Calu3 (cell line): ENCODE measurements around the gene TRAIP. TPM values are rescaled to one million over a fixed set of nuclear protein-coding genes. Genes with fewer than 3 reads are reported as not detected.
"Not testable (repeated sequence)": the region's sequence is repeated elsewhere in the genome, so short reads cannot be mapped to it uniquely, and the experiment has no call there.

Experiments used
- Bru-seq: library from RNA; stranded (reverse); fragments of 400-500 nt; gene quantifications from one replicate; lab custom pipeline; 2021; lab: Mats Ljungman, UMichigan
- BruChase-seq, 2 experiments: library from RNA; stranded (reverse); fragments of 400-500 nt; gene quantifications; one replicate each; lab custom pipeline; 2021; lab: Mats Ljungman, UMichigan
- BruUV-seq: library from RNA; stranded (reverse); fragments of 400-500 nt; replicated peaks from 2 replicates; lab custom pipeline; 2021; lab: Mats Ljungman, UMichigan
- CTCF ChIA-PET: fragments of 300-600 bp; sonication (Branson Sonifier 250); formaldehyde crosslinking; loops from one replicate; lab custom pipeline; 2022; ENCODE audit warnings: antibody characterized with exemption; lab: Charles Lee
- DNase-seq: peaks from one replicate; pipeline ENCODE4 v3.0.0; 2022
- H3K27ac Mint-ChIP-seq: one replicate; pipeline ENCODE4 v1.8.0; 2022; ENCODE audit warnings: mixed read lengths; ENCODE audit not compliant: unreplicated experiment
- H3K27me3 Mint-ChIP-seq: one replicate; pipeline ENCODE4 v1.8.0; 2022; ENCODE audit warnings: mixed read lengths; ENCODE audit not compliant: unreplicated experiment
- H3K36me3 Mint-ChIP-seq: one replicate; pipeline ENCODE4 v1.8.0; 2022; ENCODE audit warnings: mild to moderate bottlenecking, moderate library complexity, mixed read lengths; ENCODE audit not compliant: insufficient read depth, unreplicated experiment
- H3K4me1 Mint-ChIP-seq: one replicate; pipeline ENCODE4 v1.8.0; 2022; ENCODE audit warnings: mild to moderate bottlenecking, low read depth, mixed read lengths; ENCODE audit not compliant: unreplicated experiment
- H3K4me3 Mint-ChIP-seq: one replicate; pipeline ENCODE4 v1.8.0; 2022; ENCODE audit warnings: mild to moderate bottlenecking, low read depth, moderate library complexity, mixed read lengths; ENCODE audit not compliant: unreplicated experiment
- H3K9me3 Mint-ChIP-seq: one replicate; pipeline ENCODE4 v1.8.0; 2022; ENCODE audit warnings: low read depth, mixed read lengths; ENCODE audit not compliant: unreplicated experiment
- CTCF ChIP-seq: fragments of 200-600 bp; IDR thresholded peaks from one replicate; pipeline ENCODE4 v1.8.0; 2022; ENCODE audit warnings: antibody characterized with exemption; ENCODE audit not compliant: unreplicated experiment
- intact Hi-C: fragments of 100-400 bp; cut with micrococcal nuclease; formaldehyde crosslinking; loops from one replicate; pipeline ENCODE4 v1.10.0; 2022; ENCODE audit not compliant: unreplicated experiment
- long read RNA-seq: library from polyadenylated mRNA; stranded (forward); transcript quantifications from one replicate; pipeline ENCODE4 v2.0.0, GENCODE V29; 2022
- total RNA-seq: library from RNA; stranded (reverse); gene quantifications from 2 replicates; pipeline ENCODE4 v1.2.3, GENCODE V29; 2022

TRAIP gene
- total RNA-seq (28.2 and 29.7 TPM in 2 replicates), Bru-seq, nascent RNA (percentile 58 among the genes with signal in this experiment), BruChase-seq, experiment 1, labeled RNA remaining after a 6-hour chase (percentile 54 among the genes with signal in this experiment), BruChase-seq, experiment 2, labeled RNA remaining after a 2-hour chase (percentile 63 among the genes with signal in this experiment)
- long read RNA-seq, transcript TRAIP-201 (15 exons, 2,028 nt): major isoform, 14 of 23 reads
- long read RNA-seq, partial matches to known transcripts: 2 of 23 reads
- long read RNA-seq, other reads (novel, unspliced or antisense): 6 of 23 reads

GRCh38 chr3:49856181-49857005 lies at the start of gene TRAIP:
Gene TRAIP, minus strand, starts transcription at chr3:49856564. Its CDS starts 111 bp downstream, at chr3:49856453.
- Mint-ChIP-seq H3K4me1 (peaks cover 13% of the 10 kb centered on the region), H3K36me3 (peaks cover 13% of the 10 kb centered on the region), H3K27me3 (peaks cover 13% of the 10 kb centered on the region), H3K27ac (peak within 1 kb of the TSS; percentile 87), H3K4me3 (peak within 1 kb of the TSS; percentile 90), H3K9me3 (no peaks in the 10 kb centered on the region)
- no TSS peak for BruUV-seq
- intact Hi-C loops: loop anchor here (2.0 kb wide), 1 partner anchor 44 kb away; no protein-coding TSS in a partner anchor
- TF ChIP-seq CTCF: no peak
- CTCF ChIA-PET: no interaction called here
- DNase-seq: peak; percentile 93

- H3K9me3 Mint-ChIP-seq, intact Hi-C loops, H3K27me3 Mint-ChIP-seq, BruUV-seq, DNase-seq: not testable (repeated sequence)
- peak overlapping the region; percentile 87 for H3K4me3 Mint-ChIP-seq
- H3K27ac Mint-ChIP-seq: peak overlapping the region; percentile 81
- peaks cover 61% of the 10 kb centered on the region for H3K36me3 Mint-ChIP-seq
- peaks cover 24% of the 10 kb centered on the region for H3K4me1 Mint-ChIP-seq
- CTCF ChIA-PET: interaction anchor here (1.0 kb wide), 1 partner anchor 101 kb away, joined by 3 read pairs; the partner anchor contains the start of gene INKA1
These were observed 48.1 kb upstream of the TRAIP start for GRCh38 chr3:49904448-49904847.

GRCh38 chr3:49903451-49904424 lies 47.4 kb upstream of the TRAIP start, which contains the start of gene MST1R:
Gene MST1R, minus strand, starts transcription at chr3:49903873. Its CDS starts 264 bp downstream, at chr3:49903609.
- TSS peak; percentile 78 for BruUV-seq

More at GRCh38 chr3:49903451-49904424, 47.4 kb upstream of the TRAIP start, which contains the start of gene MST1R:
- CTCF ChIA-PET: interaction anchor here (1.0 kb wide), 1 partner anchor 101 kb away, joined by 3 read pairs; the partner anchor contains the start of gene INKA1
- peak; percentile 98 for DNase-seq
- no peak for TF ChIP-seq CTCF
- intact Hi-C loops: no loop called here
- peak within 1 kb of the TSS; percentile 81 for H3K27ac Mint-ChIP-seq
- H3K4me1 Mint-ChIP-seq: peaks cover 24% of the 10 kb centered on the region
- peaks cover 67% of the 10 kb centered on the region for H3K36me3 Mint-ChIP-seq
- H3K9me3 Mint-ChIP-seq: no peaks in the 10 kb centered on the region
- peak within 1 kb of the TSS; percentile 87 for H3K4me3 Mint-ChIP-seq
- H3K27me3 Mint-ChIP-seq: no peaks in the 10 kb centered on the region
